Measurements from ENCODE around the gene FBXO21. TPM values are rescaled to one million over a fixed set of nuclear protein-coding genes. Genes with fewer than 3 reads are reported as not detected.

Gene FBXO21
- total and polyA plus RNA-seq, 2 experiments from 2014 or later: 46.3 to 84.2 TPM

DNA sequence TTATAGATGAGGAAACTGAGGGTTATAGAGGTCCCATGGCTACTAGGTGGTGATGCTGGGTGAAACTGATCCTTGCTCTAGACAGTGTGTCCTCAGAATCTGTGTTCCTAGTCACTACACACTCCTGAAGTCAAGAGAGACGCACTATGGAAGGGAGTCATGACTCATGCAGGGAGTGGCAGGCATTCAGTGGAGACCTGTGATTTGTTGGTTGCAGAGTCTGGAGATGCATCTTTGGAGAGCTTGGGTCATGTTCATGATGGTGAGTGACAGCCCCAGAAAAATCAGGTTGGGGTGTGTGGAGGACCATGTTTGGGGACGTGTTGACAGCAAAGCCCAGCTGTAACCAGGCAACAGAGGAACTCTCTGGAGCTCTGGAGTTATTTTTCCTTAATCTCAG is 38.0 kb upstream of the FBXO21 start:
- DNase-seq (ENCODE audit: low spot score) (no peak), ATAC-seq (no peak)
- H3K4me1 ChIP-seq (ENCODE audit: insufficient read depth): no peaks in the 10 kb centered on the region
- H3K27me3 ChIP-seq (ENCODE audit: insufficient read depth): no peaks in the 10 kb centered on the region
- H3K36me3 ChIP-seq (ENCODE audit: insufficient read depth): no peaks in the 10 kb centered on the region
- Mint-ChIP-seq H3K4me1 (0 out of 3 replicates have a peak, but pooled peaks cover 10% of the 10 kb centered on the region), H3K27ac (no peak overlapping the region), H3K36me3 (ENCODE audit: low read depth) (no peaks in the 10 kb centered on the region; the same call in 2 of the 3 replicates), H3K4me3 (no peak overlapping the region), H3K27me3 (ENCODE audit: insufficient read depth, low read depth, poor library complexity) (peaks cover 5% of the 10 kb centered on the region), H3K9me3 (no peaks in the 10 kb centered on the region)
- H3K4me2 ChIP-seq: no peak overlapping the region
- no peak overlapping the region for H3K27ac ChIP-seq (ENCODE audit: low read depth)
- no peaks in the 10 kb centered on the region for H3K9me2 ChIP-seq (ENCODE audit: insufficient read depth)
- no peak overlapping the region for H2AFZ ChIP-seq
- no peak overlapping the region for H3K4me3 ChIP-seq
- no peaks in the 10 kb centered on the region for H3F3A ChIP-seq (replicated peaks; ENCODE audit: low read depth)
- H3K79me2 ChIP-seq (replicated peaks; ENCODE audit: insufficient read depth): no peaks in the 10 kb centered on the region
- no peaks in the 10 kb centered on the region for H4K20me1 ChIP-seq (replicated peaks; ENCODE audit: insufficient read depth)
- no peak for TF ChIP-seq CREB1 (CRISPR knock-in tag; IDR thresholded peaks at IDR 0.05; ENCODE audit: low read depth)
- no peak for TF ChIP-seq EZH2phosphoT487 (IDR thresholded peaks at IDR 0.05; ENCODE audit: unreplicated experiment)
- TF ChIP-seq, protein P1, sequence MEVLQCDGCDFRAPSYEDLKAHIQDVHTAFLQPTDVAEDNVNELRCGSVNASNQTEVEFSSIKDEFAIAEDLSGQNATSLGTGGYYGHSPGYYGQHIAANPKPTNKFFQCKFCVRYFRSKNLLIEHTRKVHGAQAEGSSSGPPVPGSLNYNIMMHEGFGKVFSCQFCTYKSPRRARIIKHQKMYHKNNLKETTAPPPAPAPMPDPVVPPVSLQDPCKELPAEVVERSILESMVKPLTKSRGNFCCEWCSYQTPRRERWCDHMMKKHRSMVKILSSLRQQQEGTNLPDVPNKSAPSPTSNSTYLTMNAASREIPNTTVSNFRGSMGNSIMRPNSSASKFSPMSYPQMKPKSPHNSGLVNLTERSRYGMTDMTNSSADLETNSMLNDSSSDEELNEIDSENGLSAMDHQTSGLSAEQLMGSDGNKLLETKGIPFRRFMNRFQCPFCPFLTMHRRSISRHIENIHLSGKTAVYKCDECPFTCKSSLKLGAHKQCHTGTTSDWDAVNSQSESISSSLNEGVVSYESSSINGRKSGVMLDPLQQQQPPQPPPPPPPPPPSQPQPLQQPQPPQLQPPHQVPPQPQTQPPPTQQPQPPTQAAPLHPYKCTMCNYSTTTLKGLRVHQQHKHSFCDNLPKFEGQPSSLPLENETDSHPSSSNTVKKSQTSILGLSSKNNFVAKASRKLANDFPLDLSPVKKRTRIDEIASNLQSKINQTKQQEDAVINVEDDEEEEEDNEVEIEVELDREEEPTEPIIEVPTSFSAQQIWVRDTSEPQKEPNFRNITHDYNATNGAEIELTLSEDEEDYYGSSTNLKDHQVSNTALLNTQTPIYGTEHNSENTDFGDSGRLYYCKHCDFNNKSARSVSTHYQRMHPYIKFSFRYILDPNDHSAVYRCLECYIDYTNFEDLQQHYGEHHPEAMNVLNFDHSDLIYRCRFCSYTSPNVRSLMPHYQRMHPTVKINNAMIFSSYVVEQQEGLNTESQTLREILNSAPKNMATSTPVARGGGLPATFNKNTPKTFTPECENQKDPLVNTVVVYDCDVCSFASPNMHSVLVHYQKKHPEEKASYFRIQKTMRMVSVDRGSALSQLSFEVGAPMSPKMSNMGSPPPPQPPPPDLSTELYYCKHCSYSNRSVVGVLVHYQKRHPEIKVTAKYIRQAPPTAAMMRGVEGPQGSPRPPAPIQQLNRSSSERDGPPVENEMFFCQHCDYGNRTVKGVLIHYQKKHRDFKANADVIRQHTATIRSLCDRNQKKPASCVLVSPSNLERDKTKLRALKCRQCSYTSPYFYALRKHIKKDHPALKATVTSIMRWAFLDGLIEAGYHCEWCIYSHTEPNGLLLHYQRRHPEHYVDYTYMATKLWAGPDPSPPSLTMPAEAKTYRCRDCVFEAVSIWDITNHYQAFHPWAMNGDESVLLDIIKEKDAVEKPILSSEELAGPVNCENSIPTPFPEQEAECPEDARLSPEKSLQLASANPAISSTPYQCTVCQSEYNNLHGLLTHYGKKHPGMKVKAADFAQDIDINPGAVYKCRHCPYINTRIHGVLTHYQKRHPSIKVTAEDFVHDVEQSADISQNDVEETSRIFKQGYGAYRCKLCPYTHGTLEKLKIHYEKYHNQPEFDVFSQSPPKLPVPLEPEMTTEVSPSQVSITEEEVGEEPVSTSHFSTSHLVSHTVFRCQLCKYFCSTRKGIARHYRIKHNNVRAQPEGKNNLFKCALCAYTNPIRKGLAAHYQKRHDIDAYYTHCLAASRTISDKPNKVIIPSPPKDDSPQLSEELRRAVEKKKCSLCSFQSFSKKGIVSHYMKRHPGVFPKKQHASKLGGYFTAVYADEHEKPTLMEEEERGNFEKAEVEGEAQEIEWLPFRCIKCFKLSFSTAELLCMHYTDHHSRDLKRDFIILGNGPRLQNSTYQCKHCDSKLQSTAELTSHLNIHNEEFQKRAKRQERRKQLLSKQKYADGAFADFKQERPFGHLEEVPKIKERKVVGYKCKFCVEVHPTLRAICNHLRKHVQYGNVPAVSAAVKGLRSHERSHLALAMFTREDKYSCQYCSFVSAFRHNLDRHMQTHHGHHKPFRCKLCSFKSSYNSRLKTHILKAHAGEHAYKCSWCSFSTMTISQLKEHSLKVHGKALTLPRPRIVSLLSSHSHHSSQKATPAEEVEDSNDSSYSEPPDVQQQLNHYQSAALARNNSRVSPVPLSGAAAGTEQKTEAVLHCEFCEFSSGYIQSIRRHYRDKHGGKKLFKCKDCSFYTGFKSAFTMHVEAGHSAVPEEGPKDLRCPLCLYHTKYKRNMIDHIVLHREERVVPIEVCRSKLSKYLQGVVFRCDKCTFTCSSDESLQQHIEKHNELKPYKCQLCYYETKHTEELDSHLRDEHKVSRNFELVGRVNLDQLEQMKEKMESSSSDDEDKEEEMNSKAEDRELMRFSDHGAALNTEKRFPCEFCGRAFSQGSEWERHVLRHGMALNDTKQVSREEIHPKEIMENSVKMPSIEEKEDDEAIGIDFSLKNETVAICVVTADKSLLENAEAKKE (CRISPR knock-in tag; IDR thresholded peaks at IDR 0.05): no peak
- TF ChIP-seq NANOG (IDR thresholded peaks at IDR 0.05; ENCODE audit: borderline replicate concordance): no peak
- TF ChIP-seq, protein P2, sequence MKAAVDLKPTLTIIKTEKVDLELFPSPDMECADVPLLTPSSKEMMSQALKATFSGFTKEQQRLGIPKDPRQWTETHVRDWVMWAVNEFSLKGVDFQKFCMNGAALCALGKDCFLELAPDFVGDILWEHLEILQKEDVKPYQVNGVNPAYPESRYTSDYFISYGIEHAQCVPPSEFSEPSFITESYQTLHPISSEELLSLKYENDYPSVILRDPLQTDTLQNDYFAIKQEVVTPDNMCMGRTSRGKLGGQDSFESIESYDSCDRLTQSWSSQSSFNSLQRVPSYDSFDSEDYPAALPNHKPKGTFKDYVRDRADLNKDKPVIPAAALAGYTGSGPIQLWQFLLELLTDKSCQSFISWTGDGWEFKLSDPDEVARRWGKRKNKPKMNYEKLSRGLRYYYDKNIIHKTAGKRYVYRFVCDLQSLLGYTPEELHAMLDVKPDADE (IDR thresholded peaks at IDR 0.05): no peak
- TF ChIP-seq ZNF331 (CRISPR knock-in tag; IDR thresholded peaks at IDR 0.05; ENCODE audit: low read depth): no peak
